Endodermal cell (in vitro differentiated cells): Measurements from ENCODE around the gene TMEM116. TPM values are rescaled to one million over a fixed set of nuclear protein-coding genes. Genes with fewer than 3 reads are reported as not detected.

ENCODE experiments used
- DNase-seq: peaks from one replicate; pipeline ENCODE4 v3.0.0-alpha.2; 2017
- H3K27ac ChIP-seq: 2 replicates; pipeline ENCODE4 v1.5.1; 2013; ENCODE audit warnings: mild to moderate bottlenecking, low read depth, low read length, moderate library complexity
- H3K27me3 ChIP-seq: 2 replicates; pipeline ENCODE4 v1.6.1; 2013; ENCODE audit warnings: mild to moderate bottlenecking, low read length, moderate library complexity; ENCODE audit not compliant: insufficient read depth, control insufficient read depth, poor library complexity, severe bottlenecking
- H3K36me3 ChIP-seq: 2 replicates; pipeline ENCODE4 v1.7.0; 2013; ENCODE audit warnings: mild to moderate bottlenecking, low read length, moderate library complexity; ENCODE audit not compliant: control insufficient read depth, insufficient read depth
- H3K4me1 ChIP-seq: one replicate; pipeline ENCODE4 v1.7.0; 2013; ENCODE audit warnings: low read length; ENCODE audit not compliant: control insufficient read depth, insufficient read depth
- H3K4me3 ChIP-seq: 2 replicates; pipeline ENCODE4 v1.5.1; 2013; ENCODE audit warnings: mild to moderate bottlenecking, low read length, moderate library complexity
- H3K9ac ChIP-seq: 2 replicates; pipeline ENCODE4 v1.6.1; 2013; ENCODE audit warnings: mild to moderate bottlenecking, low read length, moderate library complexity; ENCODE audit not compliant: poor library complexity, severe bottlenecking; ENCODE audit errors: extremely low read depth
- H3K9me3 ChIP-seq: 2 replicates; pipeline ENCODE4 v1.6.1; 2013; ENCODE audit warnings: mild to moderate bottlenecking, low read length, moderate library complexity; ENCODE audit not compliant: control insufficient read depth
- H3K27ac Mint-ChIP-seq: 2 replicates; pipeline ENCODE4 v1.8.0; 2020; ENCODE audit warnings: mixed read lengths
- H3K27me3 Mint-ChIP-seq: 2 replicates; pipeline ENCODE4 v1.8.0; 2021; ENCODE audit warnings: mild to moderate bottlenecking, mixed read lengths; ENCODE audit not compliant: insufficient read depth
- H3K36me3 Mint-ChIP-seq: 2 replicates; pipeline ENCODE4 v1.8.0; 2020; ENCODE audit warnings: low read depth, mixed read lengths
- H3K4me1 Mint-ChIP-seq: 2 replicates; pipeline ENCODE4 v1.8.0; 2020; ENCODE audit warnings: mixed read lengths
- H3K4me3 Mint-ChIP-seq: 2 replicates; pipeline ENCODE4 v1.8.0; 2020; ENCODE audit warnings: mild to moderate bottlenecking, moderate library complexity, mixed read lengths
- H3K9me3 Mint-ChIP-seq: 2 replicates; pipeline ENCODE4 v1.8.0; 2020; ENCODE audit warnings: mild to moderate bottlenecking, mixed read lengths
- CTCF ChIP-seq: fragments of 200-600 bp; sonication (generic); conservative IDR thresholded peaks from 2 replicates; pipeline ENCODE4 v1.5.0; 2021; ENCODE audit warnings: antibody characterized with exemption, mild to moderate bottlenecking
- WGBS, 2 experiments: methylation state at CpG; one replicate each; pipeline versions ENCODE4 v1.1.5 to v1.1.7; 2013; ENCODE audit warnings: missing lambda C conversion rate in 2 of 2, mixed read lengths in 1 of 2; ENCODE audit not compliant: insufficient coverage in 1 of 2, insufficient read length in 1 of 2; 5-methylcytosine and 5-hydroxymethylcytosine counted together
- total RNA-seq, 2 donors: library from RNA; stranded (reverse); fragmentation: NEBNext Ultra II Directional in 1 of 2; extraction: Animal tissue kit (Norgen Biotek cat#: 25700) in 1 of 2; gene quantifications; 2 replicates in 1 of 2; 3 replicates in 1 of 2; pipeline ENCODE4 v1.2.1, GENCODE V29; 2021

The TMEM116 gene
- total RNA-seq, 2 donors from 2014 or later: 13.1 to 17.0 TPM

- Histone ChIP-seq H3K36me3 (peaks cover 81% of the 10 kb centered on the region), H3K4me1 (no peaks in the 10 kb centered on the region), H3K27ac (no peak overlapping the region), H3K9me3 (no peaks in the 10 kb centered on the region), H3K27me3 (no peaks in the 10 kb centered on the region), H3K9ac (no peak overlapping the region), H3K4me3 (no peak overlapping the region)
- TF ChIP-seq CTCF: no peak
- H3K4me3 Mint-ChIP-seq: no peak overlapping the region
- H3K4me1 Mint-ChIP-seq: peaks cover 1% of the 10 kb centered on the region
- no peaks in the 10 kb centered on the region for H3K9me3 Mint-ChIP-seq
- H3K27ac Mint-ChIP-seq: peak overlapping the region; percentile 44
- DNase-seq: no peak
- peaks cover 52% of the 10 kb centered on the region for H3K36me3 Mint-ChIP-seq
- H3K27me3 Mint-ChIP-seq: no peaks in the 10 kb centered on the region
- WGBS, 2 experiments: 90 to 100% methylated on average over 2 of the region's 2 CpGs
Observed at GRCh38 chr12:112031472-112031871, 18.5 kb upstream of the TMEM116 start.

GRCh38 chr12:112029301-112029700, 16.3 kb upstream of the TMEM116 start:
- Histone ChIP-seq H3K9ac (no peak overlapping the region), H3K4me1 (no peaks in the 10 kb centered on the region), H3K36me3 (peaks cover 74% of the 10 kb centered on the region), H3K27ac (no peak overlapping the region), H3K27me3 (no peaks in the 10 kb centered on the region), H3K9me3 (no peaks in the 10 kb centered on the region), H3K4me3 (no peak overlapping the region)
- no peak for TF ChIP-seq CTCF
- H3K4me3 Mint-ChIP-seq: no peak overlapping the region
- H3K27me3 Mint-ChIP-seq: no peaks in the 10 kb centered on the region
- peaks cover 1% of the 10 kb centered on the region for H3K4me1 Mint-ChIP-seq
- 92% methylated on average over 1 of the region's 2 CpGs; no CpG with 5 or more reads in 1 of the 2 experiments for WGBS, 2 experiments
- no peak for DNase-seq
- no peaks in the 10 kb centered on the region for H3K9me3 Mint-ChIP-seq
- peaks cover 51% of the 10 kb centered on the region for H3K36me3 Mint-ChIP-seq
- no peak overlapping the region for H3K27ac Mint-ChIP-seq

- Histone ChIP-seq H3K36me3 (peaks cover 74% of the 10 kb centered on the region), H3K9me3 (no peaks in the 10 kb centered on the region), H3K9ac (no peak overlapping the region), H3K27me3 (no peaks in the 10 kb centered on the region), H3K4me1 (no peaks in the 10 kb centered on the region), H3K4me3 (no peak overlapping the region), H3K27ac (no peak overlapping the region)
- Mint-ChIP-seq H3K36me3 (peaks cover 51% of the 10 kb centered on the region), H3K4me1 (peaks cover 1% of the 10 kb centered on the region), H3K4me3 (no peak overlapping the region), H3K9me3 (no peaks in the 10 kb centered on the region), H3K27ac (peak overlapping the region; percentile 40), H3K27me3 (no peaks in the 10 kb centered on the region)
- no peak for TF ChIP-seq CTCF
- WGBS, 2 experiments: 83 to 91% methylated on average over 4 of the region's 4 CpGs
- DNase-seq: no peak
Observed at GRCh38 chr12:112025808-112026375, 12.9 kb upstream of the TMEM116 start.
